ENCODE measurements around the gene ZNF76. TPM values are rescaled to one million over a fixed set of nuclear protein-coding genes. Genes with fewer than 3 reads are reported as not detected.

Gene ZNF76
- total and polyA plus RNA-seq, 2 donors (not counting 1 experiment from before 2014, with no cell fraction given), result 96.9 to 145 TPM

DNA sequence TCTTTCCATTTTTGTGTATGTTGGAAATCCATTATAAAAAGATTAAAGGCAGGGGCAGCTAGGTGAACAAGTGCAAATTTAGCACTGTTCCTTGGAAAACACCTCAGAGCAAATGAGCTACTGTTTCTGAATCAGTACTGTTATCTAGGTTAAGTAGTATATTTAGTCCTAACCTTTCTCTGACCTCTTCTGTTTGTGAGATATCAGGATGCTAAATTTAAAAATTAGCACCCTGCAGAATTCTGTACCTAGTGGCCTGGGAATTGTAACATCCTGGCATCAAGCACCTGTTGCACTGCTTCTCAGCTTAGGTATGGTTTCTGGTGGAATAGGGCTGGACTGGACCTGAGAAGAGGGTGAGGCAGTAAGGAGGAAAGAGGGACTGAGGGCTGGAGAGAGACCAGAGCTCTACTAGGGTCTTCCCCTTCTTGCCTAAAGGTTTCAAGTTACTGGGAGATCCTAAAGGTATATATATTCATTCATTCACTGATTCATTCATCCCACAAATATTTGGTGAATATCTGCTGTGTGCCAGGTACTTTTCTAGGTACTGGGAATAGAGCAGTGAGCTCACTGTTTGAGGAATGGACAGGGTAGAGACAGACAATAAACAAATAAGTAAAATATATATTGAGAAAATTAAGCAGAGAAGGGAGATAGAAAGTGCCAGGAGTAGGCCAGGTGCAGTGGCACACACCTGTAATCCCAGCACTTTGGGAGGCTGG lies 5.2 kb downstream of the ZNF76 start:
- H3K4me3 ChIP-seq (ENCODE audit: control extremely low read depth in 1 of 5, extremely low read depth in 1 of 5, insufficient read depth in 1 of 5, low read depth in 2 of 5, low read length in 4 of 5), result no peak overlapping the region
- ATAC-seq (ENCODE audit: low read depth), result no peak
- no peak overlapping the region for H3K4me3 Mint-ChIP-seq
- TF ChIP-seq EZH2 (IDR thresholded peaks at IDR 0.05; ENCODE audit: borderline replicate concordance, insufficient read depth, low read depth, low read length, poor library complexity, severe bottlenecking), result no peak
- TF ChIP-seq, protein P1, sequence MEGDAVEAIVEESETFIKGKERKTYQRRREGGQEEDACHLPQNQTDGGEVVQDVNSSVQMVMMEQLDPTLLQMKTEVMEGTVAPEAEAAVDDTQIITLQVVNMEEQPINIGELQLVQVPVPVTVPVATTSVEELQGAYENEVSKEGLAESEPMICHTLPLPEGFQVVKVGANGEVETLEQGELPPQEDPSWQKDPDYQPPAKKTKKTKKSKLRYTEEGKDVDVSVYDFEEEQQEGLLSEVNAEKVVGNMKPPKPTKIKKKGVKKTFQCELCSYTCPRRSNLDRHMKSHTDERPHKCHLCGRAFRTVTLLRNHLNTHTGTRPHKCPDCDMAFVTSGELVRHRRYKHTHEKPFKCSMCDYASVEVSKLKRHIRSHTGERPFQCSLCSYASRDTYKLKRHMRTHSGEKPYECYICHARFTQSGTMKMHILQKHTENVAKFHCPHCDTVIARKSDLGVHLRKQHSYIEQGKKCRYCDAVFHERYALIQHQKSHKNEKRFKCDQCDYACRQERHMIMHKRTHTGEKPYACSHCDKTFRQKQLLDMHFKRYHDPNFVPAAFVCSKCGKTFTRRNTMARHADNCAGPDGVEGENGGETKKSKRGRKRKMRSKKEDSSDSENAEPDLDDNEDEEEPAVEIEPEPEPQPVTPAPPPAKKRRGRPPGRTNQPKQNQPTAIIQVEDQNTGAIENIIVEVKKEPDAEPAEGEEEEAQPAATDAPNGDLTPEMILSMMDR (IDR thresholded peaks at IDR 0.05), result no peak
- H3K4me1 ChIP-seq (ENCODE audit: control insufficient read depth in 2 of 2, insufficient read depth in 2 of 2, low read length in 2 of 2), result peaks cover 21 to 31% of the 10 kb centered on the region in 2 donors
- peaks cover 0 to 7% of the 10 kb centered on the region in 2 experiments for H3K36me3 ChIP-seq (replicated peaks in 1 of 2; ENCODE audit: control extremely low read depth in 1 of 2, control insufficient read depth in 1 of 2, extremely low read depth in 1 of 2, insufficient read depth in 2 of 2, low read length in 1 of 2)
- no peak overlapping the region for H3K4me2 ChIP-seq (replicated peaks; ENCODE audit: low read depth, low read length, poor library complexity, severe bottlenecking)
- CTCF ChIA-PET, result interaction anchor here (1.0 to 3.0 kb wide), 4 partner anchors 14 to 186 kb away, joined by 3 to 10 read pairs (median 3); no protein-coding TSS in a partner anchor
- H3K27me3 Mint-ChIP-seq, result no peaks in the 10 kb centered on the region
- H3K79me2 ChIP-seq (ENCODE audit: control insufficient read depth, insufficient read depth, low read length), result peaks cover 61% of the 10 kb centered on the region
- intact Hi-C loops (cut with micrococcal nuclease), result no loop called here
- peak overlapping the region in 1 of 2 donors; percentile 34 for H3K27ac ChIP-seq (ENCODE audit: low read length in 2 of 2)
- H2AFZ ChIP-seq (ENCODE audit: insufficient read depth, low read depth, low read length, poor library complexity, severe bottlenecking), result no peak overlapping the region
- no peak for DNase-seq
- H3K27me3 ChIP-seq (replicated peaks in 1 of 4; ENCODE audit: control extremely low read depth in 1 of 4, control insufficient read depth in 3 of 4, insufficient read depth in 4 of 4, low read length in 3 of 4), result no peaks in the 10 kb centered on the region
- no peak overlapping the region for H3K9ac ChIP-seq (ENCODE audit: low read length)
- no peaks in the 10 kb centered on the region for H3K9me3 Mint-ChIP-seq (ENCODE audit: insufficient read depth)
- H3K4me1 Mint-ChIP-seq, result peaks cover 51% of the 10 kb centered on the region
- no peaks in the 10 kb centered on the region for H3K9me3 ChIP-seq (ENCODE audit: control extremely low read depth in 1 of 3, control insufficient read depth in 2 of 3, insufficient read depth in 1 of 3, low read length in 2 of 3)
- POLR2A ChIA-PET, result no interaction called here
- peaks cover 20% of the 10 kb centered on the region for H4K20me1 ChIP-seq (ENCODE audit: control insufficient read depth, insufficient read depth, low read length, poor library complexity, severe bottlenecking)
- no peak overlapping the region for H3K27ac Mint-ChIP-seq

DNA sequence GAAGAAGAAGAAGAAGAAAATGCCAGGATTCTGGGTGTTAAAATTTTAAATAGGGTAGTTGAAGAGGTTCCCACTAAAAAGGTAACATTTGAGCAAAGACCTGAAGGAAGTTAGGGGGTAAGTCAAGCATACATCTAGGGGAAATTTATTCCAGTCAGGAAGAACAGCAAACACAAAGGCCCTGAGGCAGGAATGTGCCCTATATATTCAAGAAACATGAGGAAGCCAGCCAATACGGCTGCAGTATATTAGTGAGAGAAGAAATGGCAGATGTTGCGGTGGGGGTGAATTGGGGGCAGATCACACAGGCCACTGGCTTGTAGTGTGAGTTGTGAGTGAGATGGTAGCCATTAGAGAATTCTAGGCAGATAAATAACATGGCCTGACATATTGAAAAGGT lies 6.0 kb downstream of the ZNF76 start:
- DNase-seq, result no peak

More for the DNA sequence above, 6.0 kb downstream of the ZNF76 start:
- no peaks in the 10 kb centered on the region for H3K27me3 ChIP-seq (replicated peaks in 1 of 4; ENCODE audit: control extremely low read depth in 1 of 4, control insufficient read depth in 3 of 4, insufficient read depth in 4 of 4, low read length in 3 of 4)
- intact Hi-C loops (cut with micrococcal nuclease), result no loop called here
- H3K4me3 ChIP-seq (ENCODE audit: control extremely low read depth in 1 of 5, extremely low read depth in 1 of 5, insufficient read depth in 1 of 5, low read depth in 2 of 5, low read length in 4 of 5), result no peak overlapping the region
- H3K4me2 ChIP-seq (replicated peaks; ENCODE audit: low read depth, low read length, poor library complexity, severe bottlenecking), result no peak overlapping the region
- peaks cover 46% of the 10 kb centered on the region for H3K4me1 Mint-ChIP-seq
- H2AFZ ChIP-seq (ENCODE audit: insufficient read depth, low read depth, low read length, poor library complexity, severe bottlenecking), result no peak overlapping the region
- peaks cover 57% of the 10 kb centered on the region for H3K79me2 ChIP-seq (ENCODE audit: control insufficient read depth, insufficient read depth, low read length)
- no peaks in the 10 kb centered on the region for H3K9me3 Mint-ChIP-seq (ENCODE audit: insufficient read depth)
- H3K27me3 Mint-ChIP-seq, result no peaks in the 10 kb centered on the region
- H3K9ac ChIP-seq (ENCODE audit: low read length), result no peak overlapping the region
- ChIA-PET CTCF (interaction anchor here (1.4 to 3.0 kb wide), 3 partner anchors 20 to 25 kb away, joined by 3 to 10 read pairs (median 3); no protein-coding TSS in a partner anchor), POLR2A (no interaction called here)
- peaks cover 0 to 7% of the 10 kb centered on the region in 2 experiments for H3K36me3 ChIP-seq (replicated peaks in 1 of 2; ENCODE audit: control extremely low read depth in 1 of 2, control insufficient read depth in 1 of 2, extremely low read depth in 1 of 2, insufficient read depth in 2 of 2, low read length in 1 of 2)
- H3K27ac ChIP-seq (ENCODE audit: low read length in 2 of 2), result no peak overlapping the region
- WGBS (ENCODE audit: insufficient coverage), result 93% methylated on average over 2 of the region's 2 CpGs
- TF ChIP-seq EZH2 (IDR thresholded peaks at IDR 0.05; ENCODE audit: borderline replicate concordance, insufficient read depth, low read depth, low read length, poor library complexity, severe bottlenecking), result no peak
- TF ChIP-seq, protein P1 (IDR thresholded peaks at IDR 0.05), result no peak
- no peak for ATAC-seq (ENCODE audit: low read depth)
- H3K4me3 Mint-ChIP-seq, result no peak overlapping the region
- peaks cover 20% of the 10 kb centered on the region for H4K20me1 ChIP-seq (ENCODE audit: control insufficient read depth, insufficient read depth, low read length, poor library complexity, severe bottlenecking)
- no peaks in the 10 kb centered on the region for H3K9me3 ChIP-seq (ENCODE audit: control extremely low read depth in 1 of 3, control insufficient read depth in 2 of 3, insufficient read depth in 1 of 3, low read length in 2 of 3)
- H3K4me1 ChIP-seq (ENCODE audit: control insufficient read depth in 2 of 2, insufficient read depth in 2 of 2, low read length in 2 of 2), result peaks cover 15 to 24% of the 10 kb centered on the region in 2 donors
- no peak overlapping the region for H3K27ac Mint-ChIP-seq

Measured in B cell (primary cell).